ENCODE data around the gene KIF16B.

DNA sequence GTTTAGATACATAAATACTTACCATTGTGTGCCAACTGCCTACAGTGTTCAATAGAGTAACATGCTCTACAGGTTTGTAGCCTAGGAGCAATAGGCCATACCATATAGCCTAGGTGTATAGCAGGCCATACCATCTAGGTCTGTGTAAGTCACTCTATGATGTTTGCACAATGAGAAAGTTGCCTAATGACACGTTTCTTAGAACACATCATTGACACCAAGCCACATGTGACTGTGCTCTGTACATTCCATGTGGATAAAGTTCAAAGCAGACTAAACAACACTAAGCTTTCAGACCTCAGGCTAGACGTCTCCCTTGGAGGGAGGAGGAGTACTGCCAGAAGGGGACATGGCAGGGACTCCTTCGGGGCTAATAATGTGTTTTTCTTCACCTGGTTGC is 93.6 kb downstream of the KIF16B start:
- no peak for TF ChIP-seq CTCF (IDR thresholded peaks at IDR 0.05)
- TF ChIP-seq POLR2A (IDR thresholded peaks at IDR 0.05): no peak
- TF ChIP-seq EP300 (IDR thresholded peaks at IDR 0.05): no peak

All from stomach (tissue), 4 donors.